SK-N-DZ (cell line): ENCODE measurements around the gene RASD1.
"Not testable (repeated sequence)": the region's sequence is repeated elsewhere in the genome, so short reads cannot be mapped to it uniquely, and the experiment has no call there.

ENCODE experiments used
- DNase-seq: peaks from one replicate; pipeline ENCODE4 v3.0.0-alpha.2; 2015; ENCODE audit warnings: low spot score

RASD1 gene

DNA sequence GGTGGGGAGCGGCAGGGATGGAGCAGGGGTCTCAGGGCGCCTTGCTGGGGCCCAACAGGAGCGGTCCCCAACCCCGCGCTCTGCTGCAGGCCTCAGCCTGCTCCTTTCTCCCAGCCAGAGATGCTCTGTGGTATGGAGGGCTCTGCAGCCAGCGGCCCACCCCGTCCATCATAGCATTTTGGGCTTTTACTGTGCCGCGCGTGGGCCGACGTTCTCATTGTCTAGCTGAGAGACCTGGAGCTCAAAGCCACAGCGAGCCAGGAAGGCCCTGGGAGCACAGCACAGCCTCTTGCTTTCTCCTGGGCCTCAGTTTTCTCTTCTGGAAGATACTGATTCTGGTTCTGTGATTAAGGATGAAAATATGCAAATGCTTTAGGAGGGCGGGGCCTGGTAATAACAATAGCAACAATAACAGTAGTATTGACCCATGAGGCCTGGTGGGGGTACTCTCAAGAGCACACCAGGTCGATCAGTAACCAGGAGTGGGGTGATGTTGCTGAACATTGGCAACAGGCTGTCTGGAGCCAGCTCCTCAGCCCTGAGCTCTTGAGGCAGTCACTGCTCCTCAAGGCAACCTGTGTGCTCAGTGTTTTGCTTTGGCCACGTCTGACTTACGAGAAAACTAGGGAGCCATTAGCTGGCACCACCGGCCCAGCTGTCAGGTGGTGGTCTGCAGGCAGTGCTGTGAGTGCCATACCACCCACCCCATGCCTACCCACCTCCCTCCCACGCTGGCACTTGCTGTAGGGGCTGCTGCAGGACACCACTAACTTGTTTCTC is 1.1 kb upstream of the RASD1 start:
- DNase-seq = no peak

DNA sequence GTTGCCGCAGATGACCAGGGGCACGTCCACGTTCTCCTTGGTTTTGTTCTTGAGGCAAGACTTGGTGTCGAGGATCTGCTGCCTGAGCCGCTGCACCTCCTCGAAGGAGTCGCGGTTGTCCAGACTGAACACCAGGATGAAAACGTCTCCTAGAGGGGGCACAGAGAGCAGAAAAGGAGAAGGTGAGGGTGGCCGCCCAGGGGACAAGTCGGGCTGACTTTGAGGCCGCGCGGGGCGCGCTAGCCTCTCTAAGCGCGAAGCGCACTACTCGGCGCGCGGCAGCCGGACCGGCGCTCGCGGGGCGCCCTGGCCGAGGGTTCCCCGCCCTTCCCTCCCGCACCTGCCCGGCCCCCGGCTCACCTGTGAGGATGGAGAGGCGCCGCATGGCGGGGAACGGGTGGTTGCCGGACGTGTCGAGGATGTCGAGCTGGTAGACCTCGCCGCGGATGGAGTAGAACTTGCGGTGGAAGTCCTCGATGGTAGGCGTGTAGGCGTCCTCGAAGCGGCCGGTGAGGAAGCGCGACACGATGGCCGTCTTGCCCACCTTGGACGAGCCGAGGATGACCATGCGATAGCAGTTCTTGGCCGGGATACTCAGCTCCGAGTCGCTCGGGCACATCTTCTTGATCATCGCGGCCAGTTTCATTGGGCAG is 533 bp downstream of the RASD1 start:
- no peak for DNase-seq

DNA sequence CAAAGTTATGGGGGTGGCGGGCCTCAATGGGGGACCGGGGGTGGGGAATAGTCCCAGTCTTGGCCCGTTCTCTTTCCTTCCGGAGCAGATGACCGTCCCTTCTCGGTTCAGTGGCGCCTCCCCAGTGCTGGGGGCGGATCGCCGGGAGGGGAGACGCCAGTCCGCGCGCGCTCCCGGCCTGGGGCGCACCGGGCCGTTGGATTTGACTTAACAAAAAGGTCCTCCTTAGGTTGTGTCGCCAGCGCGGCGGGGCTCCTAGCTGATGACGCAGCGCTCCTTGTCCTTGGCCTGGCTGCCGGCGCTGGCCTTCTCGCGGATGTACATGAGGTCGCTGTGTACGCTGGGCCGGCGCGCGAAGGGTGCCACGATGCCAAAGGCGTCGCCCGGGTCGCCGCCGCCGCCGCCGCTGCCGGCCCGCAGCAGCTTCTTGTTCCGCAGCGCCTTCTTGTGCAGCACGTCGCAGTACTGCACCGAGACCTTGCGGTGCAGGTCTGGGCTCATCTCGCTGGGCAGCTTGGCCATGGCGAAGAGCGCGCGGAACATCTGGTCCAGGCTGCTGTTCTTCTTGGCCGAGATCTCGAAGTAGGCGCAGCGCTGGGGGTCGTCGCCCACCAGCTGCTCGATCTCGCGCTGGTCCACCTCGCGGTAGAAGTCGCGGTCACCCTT is 1.2 kb downstream of the RASD1 start:
- DNase-seq = no peak

DNA sequence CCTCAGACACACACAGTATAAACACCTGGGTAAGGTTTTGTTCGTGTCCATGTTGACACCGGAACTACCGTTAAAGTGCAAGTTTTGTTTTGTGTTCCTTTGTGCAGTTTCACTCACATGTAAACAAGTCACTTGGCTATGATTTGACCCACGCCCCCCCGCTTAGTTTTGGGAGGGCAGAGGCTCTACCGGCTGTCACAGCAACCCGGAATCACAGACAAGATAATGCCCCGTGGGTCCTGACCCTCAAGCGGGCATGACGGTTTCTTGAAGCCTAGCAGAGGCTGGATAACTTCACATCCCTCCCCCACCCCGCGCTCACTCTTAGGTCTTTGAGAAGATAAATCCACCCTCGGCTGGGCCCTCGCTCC is 1.7 kb downstream of the RASD1 start:
- DNase-seq = no peak

DNA sequence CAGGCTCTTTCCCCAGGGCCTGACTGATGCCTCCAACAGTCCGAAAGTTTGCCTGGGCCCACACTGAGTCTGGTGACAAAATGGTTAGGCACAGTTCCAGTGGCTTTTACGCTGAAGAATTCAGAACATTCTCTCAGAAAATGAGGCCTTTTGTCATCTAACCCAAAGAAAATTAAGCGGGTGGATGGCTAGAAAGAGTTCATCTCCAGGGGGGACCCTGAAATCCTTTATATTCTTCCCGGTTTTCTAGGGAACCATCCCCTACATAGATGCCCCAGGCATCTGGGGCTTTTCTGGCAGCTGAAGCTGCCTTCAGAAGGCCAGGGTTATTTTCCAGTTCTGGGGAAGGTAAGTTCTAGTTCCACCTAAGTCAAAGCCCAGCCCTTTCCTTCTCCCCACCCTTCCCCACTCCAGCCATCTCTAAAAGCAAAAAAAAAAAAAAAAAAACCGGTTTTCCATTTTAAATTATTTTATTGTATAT is 2.2 kb downstream of the RASD1 start:
- no peak for DNase-seq

DNA sequence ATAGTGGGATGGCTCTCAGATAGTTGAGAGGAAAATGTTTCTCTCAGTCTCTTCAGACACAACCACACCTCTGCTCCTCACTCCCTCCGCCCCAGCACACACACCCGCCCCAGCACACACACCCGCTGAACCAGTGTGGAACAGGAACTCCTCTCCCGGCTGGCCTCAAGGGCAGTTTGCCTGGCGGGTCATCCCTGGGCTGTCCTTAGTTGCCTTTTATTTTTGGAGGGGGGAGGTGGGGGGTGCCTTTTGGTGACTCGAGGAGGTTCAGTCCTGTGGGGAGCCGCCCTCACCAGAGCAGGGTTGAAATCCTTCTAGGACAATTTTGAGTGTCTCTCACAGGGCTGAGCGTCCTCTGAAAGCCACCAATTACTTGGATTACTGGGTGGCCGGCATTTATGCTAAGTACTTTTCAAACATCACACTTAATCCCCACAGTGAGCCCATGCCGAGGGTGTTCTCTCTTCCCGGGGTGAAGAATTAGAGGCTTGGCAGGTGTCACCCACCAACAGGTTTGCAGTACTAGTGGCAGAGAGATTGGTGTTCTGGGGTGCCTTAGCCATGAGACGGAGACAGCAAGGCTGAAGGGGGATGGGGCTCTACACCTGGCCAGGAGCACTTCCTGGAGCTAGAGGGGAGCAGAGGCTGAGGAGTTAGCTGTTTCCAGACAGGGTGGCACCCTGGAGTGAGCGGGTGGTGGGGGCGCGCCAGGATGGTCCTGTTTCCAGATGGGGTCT is 2.8 kb downstream of the RASD1 start:
- DNase-seq = no peak

DNA sequence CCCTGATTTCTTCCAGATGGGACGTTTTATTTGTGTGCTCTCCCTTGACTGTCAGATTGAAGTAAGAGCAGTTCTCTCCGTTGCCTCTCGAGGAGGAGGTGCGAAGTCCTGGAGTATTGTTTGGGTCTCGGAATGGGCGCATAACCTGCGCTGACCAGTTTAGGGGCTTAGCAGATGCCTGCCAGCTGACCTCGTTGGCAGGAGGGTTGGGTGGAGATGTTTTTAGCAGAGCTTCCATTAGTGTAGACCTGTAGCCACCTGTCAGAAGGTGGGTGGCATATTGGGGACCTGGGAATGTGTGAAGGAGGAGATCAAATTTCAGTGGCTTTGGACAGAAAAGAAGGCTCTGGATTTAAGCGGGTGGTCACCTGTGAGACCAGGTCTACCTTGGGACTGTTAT is 3.6 kb downstream of the RASD1 start:
- no peak for DNase-seq

DNA sequence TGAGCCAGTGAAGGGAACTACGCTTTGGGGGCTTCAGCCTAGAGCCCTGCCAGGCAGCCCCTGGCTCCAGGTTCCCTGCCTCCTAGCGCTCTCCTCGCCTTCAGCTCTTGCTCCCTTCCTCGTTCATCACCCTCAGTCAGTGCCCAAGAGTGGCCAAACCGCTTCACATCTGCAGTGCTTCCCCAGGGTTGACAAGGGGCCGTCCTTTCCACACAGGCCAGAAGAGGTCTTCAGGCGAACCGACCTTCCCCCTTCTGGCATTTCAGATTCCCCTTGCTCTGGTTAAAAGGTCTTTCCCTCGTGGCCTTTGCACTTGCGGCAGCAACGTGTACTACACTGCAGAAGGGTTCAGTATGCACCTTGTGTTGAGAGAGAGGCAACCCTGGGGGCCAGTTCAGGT is 4.1 kb downstream of the RASD1 start:
- no peak for DNase-seq

DNA sequence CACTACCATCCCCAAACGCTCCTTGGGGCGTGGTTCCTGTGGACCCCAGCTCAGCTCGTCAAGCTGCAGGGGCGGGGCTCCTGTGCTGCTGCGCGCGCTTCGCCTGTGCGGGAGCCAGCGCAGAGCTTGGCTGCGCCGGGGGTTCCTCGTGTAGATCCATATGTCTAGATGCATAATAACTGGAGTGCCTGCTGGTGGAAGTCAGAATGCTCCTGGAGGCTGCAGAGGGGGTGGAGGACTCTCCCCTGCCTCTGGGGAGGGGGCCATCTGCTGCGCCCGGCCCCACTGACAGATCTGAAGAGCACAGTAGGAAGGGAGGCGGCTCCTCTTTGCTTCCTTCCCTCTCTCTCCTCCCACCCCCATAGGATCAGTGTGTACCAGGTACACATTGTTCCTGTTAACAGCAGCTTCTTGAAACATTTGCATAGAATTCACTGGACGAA is 4.6 kb downstream of the RASD1 start:
- no peak for DNase-seq

DNA sequence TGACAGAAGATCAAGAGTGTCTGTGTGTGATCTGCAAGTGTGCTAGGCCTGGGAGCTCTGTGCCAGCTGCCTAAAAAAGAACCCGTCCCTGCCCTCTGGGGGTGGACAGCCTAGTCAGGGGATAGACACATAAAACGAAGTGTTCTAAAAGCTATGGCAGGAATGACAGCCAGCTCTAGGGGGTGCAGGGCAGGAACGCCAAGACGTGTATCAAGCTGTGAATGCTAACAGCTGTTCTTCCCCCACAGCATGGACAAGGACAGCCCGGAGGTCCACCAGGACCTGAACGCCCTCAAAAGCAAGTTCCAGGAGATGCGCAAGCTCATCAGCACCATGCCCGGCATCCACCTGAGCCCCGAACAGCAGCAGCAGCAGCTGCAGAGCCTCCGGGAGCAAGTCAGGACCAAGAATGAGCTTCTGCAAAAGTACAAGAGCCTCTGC is 5.1 kb downstream of the RASD1 start:
- no peak for DNase-seq

DNA sequence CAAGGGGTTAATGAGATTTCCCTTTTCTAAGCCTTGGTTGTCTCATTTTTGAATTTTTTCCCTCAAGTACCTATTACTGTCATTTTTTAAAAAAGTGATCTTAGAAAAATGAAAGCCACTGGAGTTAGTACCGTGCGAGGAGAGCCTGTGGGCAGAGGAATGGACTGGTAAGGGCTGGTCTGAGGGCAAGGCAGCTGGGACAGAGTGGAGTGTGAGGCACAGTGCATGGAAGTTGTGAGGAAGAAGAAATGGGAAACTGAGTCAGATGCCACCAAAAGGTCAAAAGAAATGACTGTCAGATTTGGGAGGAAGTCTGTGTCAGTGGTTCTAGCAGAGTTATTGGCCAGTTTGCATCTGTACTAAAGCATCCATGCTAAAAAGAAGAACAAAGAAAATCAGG is 8.2 kb downstream of the RASD1 start:
- DNase-seq = no peak

DNA sequence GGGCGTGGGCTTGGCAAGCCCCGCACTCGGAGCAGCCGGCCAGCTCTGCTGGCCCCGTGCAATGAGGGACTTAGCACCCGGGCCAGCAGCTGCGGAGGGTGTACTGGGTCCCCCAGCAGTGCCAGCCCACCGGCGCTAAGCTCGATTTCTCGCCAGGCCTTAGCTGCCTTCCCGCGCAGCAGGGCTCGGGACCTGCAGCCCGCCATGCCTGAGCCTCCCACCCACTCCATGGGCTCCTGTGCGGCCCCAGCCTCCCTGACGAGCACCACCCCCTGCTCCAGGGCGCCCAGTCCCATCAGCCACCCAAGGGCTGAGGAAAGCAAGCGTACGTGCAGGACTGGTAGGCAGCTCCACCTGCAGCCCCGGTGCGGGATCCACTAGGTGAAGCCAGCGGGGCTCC is 9.8 kb downstream of the RASD1 start:
- not testable (repeated sequence) for DNase-seq

DNA sequence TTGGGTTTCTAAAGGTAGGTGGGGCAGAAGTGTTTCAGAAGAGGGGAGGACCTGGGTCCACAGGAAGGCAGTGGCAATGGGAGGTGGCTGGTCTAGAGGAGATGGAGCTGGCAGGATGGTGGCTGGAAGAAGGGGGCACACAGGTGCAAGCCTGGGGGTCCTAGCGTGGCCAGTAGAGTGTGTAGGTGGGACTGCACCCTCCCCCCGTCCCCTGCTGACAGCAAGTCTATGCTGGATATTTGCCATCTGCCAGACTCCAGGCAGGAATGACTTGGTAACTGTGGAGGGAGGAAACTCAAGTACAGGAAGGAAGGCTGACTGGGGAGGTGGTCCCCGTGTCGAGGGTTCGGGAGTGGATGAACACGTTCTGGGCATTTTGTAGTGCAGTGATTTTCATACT is 10.8 kb downstream of the RASD1 start:
- DNase-seq = no peak

DNA sequence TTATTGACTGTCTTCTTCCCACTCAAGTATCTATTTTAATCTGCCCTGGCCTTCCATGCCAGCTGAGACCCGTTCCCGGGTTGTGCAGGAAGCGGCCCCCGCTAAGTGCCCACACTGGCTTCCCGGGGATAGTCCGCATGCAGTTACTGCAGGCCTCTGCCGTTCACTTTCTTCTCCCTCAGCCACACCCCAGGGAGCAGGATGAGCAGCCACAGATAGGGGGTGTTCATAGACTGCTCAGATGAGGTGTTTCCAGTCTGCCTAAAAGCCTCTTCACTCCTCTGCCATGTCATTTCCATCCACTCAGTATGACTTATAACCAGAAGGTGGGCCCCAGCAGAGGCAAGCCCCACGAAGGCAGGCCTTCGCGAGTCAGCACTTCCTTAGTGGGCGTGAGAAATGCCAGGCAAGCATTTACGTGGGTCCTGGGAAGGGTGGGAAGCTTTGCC is 11.7 kb downstream of the RASD1 start:
- no peak for DNase-seq

DNA sequence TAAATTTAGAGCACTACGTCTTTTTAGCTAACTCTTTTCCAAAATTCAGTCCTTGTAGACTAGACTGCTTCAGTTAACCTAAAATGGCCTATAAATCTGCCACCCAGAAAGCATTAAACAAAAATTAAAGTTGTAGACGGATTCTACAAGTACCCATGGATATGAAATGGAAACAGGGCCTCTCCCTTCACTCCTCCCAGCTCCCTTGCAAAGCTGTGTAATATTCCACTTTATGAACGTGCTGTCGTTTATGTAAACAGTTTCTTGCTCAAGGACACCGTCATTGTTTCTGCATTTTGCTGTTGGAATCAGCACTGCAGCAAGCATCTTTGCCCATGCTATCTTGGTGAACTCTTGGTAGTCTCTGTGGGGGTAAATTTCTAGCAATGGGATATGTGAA is 14.3 kb downstream of the RASD1 start:
- no peak for DNase-seq

DNA sequence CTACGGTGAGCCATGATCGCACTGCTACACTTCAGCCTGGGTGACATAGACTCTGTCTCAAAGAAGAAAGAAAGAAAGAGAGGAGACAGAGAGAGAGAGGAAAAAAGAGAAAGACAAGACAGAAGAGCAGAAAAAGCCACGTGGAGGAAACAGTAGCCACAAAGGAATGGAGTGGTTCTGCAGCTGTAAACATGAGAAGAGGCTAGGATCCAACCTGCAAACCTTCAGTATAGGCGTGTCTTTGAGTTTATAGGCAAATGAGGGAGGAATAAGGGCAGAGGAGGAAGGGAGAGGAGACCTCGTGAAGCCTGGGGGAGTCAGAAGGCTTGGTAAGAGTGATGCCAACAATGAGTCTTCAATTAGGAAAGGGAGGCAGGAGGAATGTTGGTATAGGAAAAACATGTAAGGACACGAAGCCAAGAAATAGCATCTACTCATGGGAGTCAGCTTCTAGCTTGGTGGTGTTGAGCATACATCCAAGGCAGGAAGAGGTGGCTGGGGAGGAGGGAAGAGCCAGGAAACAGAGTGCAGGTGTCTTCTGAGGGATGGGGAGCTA is 15.5 kb downstream of the RASD1 start:
- no peak for DNase-seq

DNA sequence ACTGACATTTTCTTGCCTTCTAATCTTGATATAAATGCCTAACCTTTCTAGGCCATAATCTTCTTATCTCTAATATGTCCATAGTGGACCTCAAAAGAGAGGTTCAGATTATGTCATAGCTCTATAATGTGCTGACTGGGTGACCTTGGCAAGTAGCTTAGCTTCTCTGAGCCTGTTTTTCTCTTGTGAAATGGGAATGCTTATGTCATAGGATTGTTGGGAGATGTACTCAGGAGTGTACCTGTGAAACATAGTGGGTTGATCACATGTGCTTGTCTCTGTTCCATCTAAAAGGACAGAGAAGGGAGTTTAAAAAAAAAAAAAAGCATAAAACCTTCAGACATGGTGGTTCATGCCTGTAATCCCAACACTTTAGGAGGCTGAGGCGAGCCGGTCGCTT is 17.0 kb downstream of the RASD1 start:
- DNase-seq = no peak

DNA sequence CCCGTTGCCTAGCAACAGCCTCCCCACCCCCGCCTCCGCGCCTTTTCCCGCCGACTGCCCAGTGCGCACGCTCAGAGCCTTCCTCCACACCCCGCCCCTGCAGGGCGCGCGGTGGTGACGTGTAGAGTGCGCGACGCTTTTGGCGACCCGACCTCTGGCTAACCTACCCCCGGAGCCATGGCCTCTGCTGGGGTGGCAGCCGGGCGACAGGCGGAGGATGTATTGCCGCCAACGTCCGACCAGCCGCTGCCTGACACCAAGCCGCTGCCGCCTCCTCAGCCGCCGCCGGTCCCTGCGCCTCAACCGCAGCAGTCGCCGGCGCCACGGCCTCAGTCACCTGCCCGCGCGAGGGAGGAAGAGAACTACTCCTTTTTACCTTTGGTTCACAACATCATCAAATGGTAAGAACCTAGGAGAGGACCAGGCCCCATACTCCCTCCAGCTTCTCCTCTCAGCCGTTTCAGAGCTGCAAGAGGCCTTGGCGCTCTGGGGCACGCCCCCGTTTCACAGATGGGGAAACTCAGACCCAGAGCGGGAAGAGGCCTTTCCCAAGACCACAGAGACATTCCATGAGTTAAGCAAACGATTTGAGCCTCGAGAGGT is 19.2 kb downstream of the RASD1 start, which contains the start of gene MED9:
Gene MED9 (plus strand): TSS at position 136 of the 603 bp plus-strand sequence. CDS start 42 bp downstream, at position 178.
- peak; percentile 92 for DNase-seq

DNA sequence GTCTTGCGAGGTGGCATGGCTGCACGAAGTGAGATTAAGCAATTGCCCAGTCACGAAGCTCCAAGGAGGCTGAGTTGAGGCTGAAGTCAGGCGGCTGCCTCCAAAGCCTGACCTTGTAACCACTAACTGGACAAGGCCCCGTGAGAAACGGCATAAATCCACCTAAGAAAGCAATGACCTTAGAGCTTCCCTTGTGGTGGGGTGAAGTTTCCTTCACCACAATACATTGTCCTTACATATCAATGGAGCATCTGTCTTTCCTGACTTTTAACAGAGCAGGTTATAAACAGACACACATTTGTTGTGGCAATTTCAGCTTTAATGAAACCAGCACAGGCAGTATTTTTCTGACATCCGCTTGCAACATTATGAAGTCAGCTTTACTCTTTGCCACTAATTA is 21.9 kb downstream of the RASD1 start:
- DNase-seq = no peak

DNA sequence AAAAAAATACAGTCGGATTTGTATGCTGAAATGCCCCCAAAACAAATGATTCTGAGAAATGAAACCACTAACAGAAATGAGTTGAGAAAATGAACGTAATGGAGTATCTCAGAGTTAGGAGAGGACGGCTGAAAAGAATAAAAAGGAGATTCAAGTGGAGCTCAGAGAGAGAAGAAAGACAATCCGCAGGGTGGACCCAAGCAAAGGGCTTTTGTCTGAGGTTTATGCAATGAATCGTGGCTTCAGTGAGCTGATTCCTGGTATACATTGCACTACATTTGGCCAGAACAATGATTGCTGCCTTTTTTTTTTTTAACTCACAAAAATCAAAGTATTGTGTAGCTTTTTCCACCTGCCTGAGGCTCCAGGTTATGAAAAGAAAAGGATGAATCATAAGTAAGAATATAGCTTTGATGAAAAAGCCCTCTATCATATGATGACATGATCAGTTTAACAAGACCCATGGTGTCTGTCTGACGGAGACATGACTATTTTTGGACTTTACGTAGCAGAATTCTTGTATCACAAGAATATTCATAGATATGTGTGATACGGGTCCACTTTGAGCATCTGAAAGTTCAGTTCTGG is 23.8 kb downstream of the RASD1 start:
- DNase-seq = no peak

DNA sequence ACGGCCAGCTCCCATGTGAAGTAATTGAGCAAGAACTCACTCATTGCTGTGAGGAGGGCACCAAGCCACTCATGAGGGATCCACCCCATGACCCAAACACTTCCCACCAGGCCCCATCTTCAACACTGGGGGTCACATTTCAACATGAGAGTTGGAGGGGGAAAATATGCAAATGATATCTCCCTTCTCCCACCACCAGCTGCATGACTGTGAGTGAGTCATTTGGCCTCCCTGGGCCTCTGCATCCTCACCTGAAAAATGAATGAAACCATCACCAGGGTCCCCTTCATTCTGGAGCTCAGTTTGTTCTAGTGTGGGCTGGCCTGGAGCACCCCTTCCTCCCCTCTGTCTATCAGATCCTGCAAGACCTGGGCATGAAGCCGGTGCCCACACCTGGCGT is 26.2 kb downstream of the RASD1 start:
- DNase-seq = no peak
